SK-N-DZ (cell line): ENCODE data around the gene FPR1.
A peak's percentile ranks its signal among the peaks of the same experiment; 100 is the strongest.

Source experiments
- DNase-seq: peaks from one replicate; pipeline ENCODE4 v3.0.0-alpha.2; 2015; ENCODE audit warnings: low spot score

FPR1 gene

DNA sequence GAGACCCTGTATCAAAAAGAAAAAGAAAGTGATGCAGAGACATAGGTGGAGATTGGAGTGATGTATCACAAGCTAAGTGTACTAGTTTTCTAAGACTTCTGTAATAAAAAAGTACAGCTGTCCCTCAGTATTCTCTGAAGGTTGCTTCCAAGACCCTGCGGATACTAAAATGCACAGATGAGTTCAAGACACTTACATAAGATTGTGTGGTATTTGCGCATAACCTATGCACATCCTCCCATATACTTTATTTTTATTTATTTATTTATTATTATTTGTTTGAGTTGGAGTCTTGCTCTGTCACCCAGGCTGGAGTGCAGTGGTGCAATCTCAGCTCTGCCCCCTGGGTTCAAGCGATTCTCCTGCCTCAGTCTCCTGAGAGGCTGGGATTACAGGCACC is 14.3 kb downstream of the FPR1 start:
- no peak for DNase-seq

- DNase-seq = no peak
These were observed 15.8 kb downstream of the FPR1 start for GRCh38 chr19:51735759-51736449.

- DNase-seq = no peak
These were observed 17.7 kb downstream of the FPR1 start for GRCh38 chr19:51733742-51734522.

DNA sequence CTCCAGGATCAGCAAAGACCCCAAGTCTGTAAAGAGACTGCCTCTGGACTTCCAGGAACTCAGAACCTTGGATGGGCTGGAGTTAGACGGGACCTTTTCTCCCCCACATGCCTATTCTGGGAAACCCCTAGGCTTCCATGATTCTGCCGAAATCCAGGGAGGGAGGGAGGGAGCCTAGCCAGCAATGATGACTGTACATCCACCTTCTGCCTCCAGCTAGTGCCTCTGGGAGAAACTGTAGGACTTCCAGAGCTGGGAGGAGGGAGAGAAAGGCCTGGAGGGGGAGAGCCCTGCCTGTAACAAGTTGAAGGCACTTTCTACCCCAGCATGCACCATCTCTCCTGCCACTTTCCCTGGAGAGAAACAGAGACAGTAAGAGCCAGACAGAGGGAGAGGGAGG is 21.9 kb downstream of the FPR1 start:
- no peak for DNase-seq

GRCh38 chr19:51727349-51727880 is 24.3 kb downstream of the FPR1 start:
- DNase-seq = no peak

GRCh38 chr19:51726049-51726448 is 25.6 kb downstream of the FPR1 start:
- DNase-seq = peak; percentile 12

- DNase-seq = no peak
These were observed 27.1 kb downstream of the FPR1 start for GRCh38 chr19:51724543-51724942.

- DNase-seq = no peak
These were observed 29.2 kb downstream of the FPR1 start for GRCh38 chr19:51722492-51722891.

DNA sequence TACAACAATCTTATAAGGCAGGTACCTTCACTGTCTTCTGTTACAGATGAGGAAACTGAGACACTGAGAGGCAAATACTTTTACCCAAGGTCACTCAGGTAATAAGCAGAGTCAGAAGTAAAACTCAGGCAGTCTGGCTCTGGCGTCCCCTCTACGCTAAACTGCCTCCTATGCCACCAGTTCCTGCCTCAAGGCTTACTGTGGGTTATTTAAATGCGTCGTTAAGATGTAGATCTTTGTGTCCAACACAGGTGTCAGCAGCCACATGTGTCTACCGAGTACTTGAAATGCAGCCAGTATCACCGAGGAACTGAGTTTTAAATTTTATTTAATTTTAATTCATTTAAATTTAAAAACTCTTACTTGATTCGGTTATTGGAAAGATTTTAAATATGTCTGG is 29.8 kb downstream of the FPR1 start:
- no peak for DNase-seq

- no peak for DNase-seq
These were observed 32.3 kb downstream of the FPR1 start for GRCh38 chr19:51719251-51719988.

GRCh38 chr19:51716925-51717324 is 34.8 kb downstream of the FPR1 start:
- no peak for DNase-seq

DNA sequence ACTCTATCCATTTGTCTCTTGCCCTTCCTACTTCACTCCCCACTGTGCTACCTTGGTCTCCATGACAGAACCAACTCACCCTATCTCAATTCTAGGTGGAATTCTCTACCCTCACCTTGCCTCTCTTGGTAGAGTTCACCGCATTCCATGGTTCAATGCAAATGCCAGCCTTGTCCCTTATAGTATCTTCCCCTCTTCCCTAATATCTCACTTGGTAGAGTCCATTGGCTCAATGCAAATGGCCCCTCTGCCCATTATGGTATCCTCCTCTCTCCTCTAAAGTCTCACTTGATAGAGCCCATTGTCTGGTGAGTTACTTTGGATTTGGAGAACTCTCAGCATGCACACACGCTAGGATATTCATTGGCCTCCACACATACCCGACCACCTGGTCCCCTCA is 35.8 kb downstream of the FPR1 start:
- DNase-seq = no peak

DNA sequence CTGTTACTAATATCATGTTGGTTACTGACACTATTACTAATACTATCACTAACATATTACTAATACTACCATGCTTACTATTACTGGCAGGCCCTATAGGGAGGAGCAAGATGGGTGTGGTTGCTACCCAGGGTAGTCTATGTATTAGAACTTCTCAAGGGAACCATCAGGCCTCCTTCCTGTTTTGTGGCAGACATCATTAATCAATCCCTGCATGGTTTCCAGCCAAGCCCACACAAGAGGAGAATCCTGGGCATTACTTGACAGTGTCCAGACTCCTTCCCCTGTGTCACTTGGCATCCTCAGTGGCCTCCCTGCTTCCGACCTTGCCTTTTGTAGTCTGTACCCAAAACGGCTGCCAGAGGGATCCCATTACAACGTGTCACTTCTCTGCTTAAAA is 36.8 kb downstream of the FPR1 start:
- no peak for DNase-seq

DNA sequence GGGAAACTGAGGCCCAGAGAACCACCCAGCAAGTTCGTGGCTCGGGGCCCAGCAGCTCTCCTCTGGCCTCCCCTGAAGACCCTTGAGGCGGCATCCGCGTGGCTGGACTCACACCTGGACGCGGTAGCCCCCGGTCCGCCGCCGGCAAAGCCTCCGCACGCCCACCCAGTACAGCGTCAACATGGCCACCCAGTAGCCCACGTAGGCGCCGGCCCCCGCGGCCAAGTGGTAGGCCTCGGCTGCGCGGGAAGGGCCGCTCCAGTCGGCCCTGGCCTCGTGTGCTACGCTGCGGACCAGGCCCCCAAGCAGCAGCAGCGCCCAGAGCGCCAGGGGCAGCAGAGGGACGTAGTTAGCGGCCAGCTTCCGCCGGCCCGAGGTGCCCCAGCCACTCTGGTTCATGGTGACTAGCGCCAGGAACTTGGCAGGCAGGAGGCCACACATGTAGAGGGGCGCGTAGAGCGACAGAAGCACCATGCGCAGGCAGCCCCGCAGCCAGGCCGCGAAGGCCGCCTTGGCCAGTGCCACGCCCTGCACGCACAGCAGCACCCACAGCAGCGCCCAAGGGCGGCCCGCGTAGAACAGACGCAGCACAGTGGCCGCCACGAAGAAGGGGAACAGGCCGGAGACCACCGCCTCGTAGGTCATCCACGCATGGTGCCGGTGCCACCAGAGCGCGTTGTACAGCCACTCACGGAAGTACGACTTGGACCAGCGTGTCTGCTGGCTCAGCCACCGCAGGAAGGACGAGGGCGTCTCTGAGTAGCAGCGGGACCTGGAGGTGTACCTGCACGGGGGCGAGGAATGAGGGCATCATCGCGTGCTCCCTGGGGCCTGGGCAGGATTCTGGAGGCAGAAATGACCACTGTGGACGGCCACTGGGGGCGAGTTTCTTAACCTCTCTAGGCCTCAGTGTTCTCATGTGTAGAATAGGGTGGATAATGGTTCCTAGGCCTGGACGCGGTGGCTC is 38.1 kb downstream of the FPR1 start:
- no peak for DNase-seq

DNA sequence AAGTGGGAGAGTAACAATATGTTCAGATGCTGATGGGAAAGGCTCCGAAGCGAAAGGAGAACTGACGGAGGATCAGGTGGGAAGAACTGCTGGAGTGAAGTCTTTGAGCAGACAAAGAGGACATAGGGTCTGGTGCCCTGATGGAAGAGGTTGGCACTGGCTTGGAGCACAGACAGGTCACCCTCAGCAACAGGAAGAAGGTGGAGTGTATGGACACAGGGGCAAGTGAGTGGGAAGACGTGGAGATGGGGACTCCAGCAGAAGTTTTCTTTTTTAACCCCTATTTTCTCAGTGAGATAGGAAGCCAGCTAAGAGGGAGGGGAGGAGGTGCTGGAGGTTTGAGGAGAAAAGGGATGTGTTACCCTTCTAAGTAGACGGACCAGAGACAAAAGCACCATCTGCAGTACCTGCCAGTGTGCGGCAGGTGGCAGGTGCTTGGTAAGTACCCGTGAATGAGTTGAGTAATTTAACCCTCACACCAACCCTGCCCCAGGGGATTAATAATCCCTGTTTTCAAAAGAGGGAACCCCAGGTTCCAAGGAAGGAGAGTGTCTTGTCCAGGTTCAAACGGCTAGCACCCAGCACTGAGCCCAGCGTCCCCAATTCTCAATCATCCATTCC is 39.1 kb downstream of the FPR1 start:
- peak; percentile 29 for DNase-seq

DNA sequence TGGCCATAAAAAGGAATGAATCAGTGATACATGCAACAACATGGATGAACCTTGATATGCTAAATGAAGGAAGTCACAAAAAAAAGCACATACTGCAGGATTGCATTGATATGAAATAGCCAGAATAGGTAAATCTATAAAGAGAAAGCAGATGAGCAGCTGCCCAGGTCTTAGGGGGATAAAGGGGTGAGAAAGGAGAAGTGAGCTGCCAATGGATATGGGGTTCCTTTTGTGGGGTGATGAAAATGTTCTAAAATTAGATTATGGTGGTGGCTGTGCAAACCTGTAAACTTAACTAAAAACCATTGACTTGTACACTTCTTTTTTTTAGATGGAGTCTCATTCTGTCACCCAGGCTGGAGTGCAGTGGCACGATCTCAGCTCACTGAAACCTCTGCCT is 40.0 kb downstream of the FPR1 start:
- DNase-seq = no peak

- DNase-seq = no peak
These were observed 41.5 kb downstream of the FPR1 start for GRCh38 chr19:51710163-51710562.

DNA sequence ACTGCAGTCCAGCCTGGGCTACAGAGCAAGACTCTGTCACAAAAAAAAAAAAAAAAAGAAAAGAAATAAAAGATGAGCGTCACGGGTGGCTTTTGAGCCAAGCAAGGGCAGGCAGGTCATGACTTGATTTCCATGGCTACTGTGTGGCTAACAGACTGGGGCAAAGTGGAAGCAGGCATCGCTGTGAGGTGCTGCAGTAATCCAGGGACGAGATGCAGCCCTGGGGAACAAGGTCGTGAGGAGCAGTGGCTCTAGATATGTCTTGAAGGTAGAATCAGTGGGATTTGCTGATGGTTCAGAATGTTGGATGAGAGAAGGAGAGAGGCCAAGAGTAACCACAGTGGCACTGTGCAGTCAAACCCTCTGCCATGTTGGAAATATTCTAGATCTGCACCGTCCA is 42.1 kb downstream of the FPR1 start:
- no peak for DNase-seq

DNA sequence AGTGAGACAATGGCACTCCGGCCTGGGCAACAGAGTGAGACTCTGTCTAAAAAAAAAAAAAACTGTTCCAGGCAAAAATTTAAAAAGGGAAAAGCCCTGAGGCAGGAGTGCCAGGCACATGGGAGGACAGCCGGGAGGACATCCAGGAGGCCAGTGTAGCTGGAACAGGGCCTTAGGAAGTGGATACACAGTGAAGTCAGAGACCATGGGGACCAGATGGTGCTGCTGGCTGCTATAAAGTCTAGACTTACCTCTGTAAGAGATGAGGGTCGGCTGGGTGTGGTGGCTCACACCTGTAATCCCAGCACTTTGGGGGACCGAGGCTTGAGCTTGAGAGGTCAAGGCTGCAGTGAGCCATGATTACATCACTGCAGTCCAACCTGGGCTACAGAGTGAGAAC is 42.9 kb downstream of the FPR1 start:
- no peak for DNase-seq

DNA sequence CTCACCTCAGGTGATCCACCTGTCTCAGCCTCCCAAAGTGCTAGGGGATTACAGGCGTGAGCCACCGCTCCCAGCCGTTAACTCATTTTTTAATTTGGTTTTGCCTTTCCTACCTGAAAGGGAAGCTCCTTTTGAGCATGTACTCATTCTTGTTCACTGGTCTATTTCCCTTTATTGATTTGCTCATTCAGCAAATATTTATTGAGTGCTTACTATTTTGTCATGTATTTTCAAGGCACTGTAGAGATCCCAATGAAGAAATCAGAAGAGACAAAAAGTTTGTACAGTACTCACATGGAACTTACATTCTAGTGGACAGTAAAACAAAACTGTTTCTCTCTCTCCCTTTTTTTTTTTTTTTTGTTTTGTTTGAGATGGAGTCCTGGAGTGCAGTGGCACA is 44.8 kb downstream of the FPR1 start:
- no peak for DNase-seq

DNA sequence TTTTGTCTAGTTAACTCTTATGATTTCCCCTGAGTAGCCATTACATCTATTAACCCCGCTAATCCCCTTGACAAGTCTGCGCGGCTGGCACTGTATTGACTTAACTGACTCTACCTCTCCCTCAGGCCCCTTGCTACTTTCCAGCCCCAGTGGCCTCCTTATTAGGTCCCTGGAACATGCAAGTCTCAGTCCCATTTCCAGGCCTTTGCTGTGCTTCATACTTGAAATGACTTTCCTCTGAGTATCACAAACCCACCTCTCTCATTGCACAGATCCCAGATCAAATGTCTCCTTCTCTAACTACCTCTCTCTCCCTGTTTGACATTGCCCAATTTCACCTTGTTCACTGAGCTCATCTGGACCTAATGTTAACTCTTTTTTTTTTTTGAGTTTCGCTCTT is 45.4 kb downstream of the FPR1 start:
- DNase-seq = no peak
